Measurements from ENCODE around the gene ETS1.
"Not testable (repeated sequence)": the region's sequence is repeated elsewhere in the genome, so short reads cannot be mapped to it uniquely, and the experiment has no call there.

Gene ETS1

DNA sequence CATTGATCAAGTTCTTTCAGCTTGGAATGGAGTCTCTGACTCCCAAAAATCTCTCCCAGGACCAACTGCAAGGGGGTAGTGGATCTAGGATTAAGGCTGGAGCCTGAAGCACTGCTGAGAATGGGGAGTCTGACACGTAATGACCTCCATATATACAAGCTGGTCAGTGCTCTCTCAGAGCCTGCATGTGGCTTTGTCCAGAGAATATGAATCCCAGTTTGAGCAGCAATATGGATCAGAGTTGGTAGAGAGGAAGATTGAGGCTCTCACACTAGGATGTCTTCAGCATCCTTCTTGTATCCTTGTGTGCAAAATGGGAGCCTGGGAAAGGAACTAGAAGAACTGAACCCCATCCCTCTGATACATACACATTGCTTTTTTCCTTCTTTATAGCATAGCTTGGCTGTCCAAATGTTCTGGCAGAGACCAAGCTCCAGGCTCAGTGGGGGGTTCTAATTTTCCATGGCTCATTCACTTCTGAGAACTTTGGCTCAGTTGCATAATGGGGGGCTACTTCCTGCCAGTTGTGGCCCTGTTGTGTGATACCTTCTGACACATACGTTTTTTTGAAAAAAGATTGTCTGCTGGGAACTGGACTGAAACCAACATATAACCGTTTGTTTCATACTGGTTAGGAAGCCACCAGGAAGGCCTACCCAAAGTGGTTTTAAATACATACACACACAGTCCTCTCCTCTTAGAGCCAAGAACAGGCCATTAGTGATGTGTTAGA, 138.2 kb downstream of the ETS1 start:
- no peak overlapping the region for H3K9ac ChIP-seq (ENCODE audit: low read depth in 1 of 2, low read length in 2 of 2)
- peak overlapping the region; percentile 56 for H3K27ac ChIP-seq (ENCODE audit: low read depth, low read length)

DNA sequence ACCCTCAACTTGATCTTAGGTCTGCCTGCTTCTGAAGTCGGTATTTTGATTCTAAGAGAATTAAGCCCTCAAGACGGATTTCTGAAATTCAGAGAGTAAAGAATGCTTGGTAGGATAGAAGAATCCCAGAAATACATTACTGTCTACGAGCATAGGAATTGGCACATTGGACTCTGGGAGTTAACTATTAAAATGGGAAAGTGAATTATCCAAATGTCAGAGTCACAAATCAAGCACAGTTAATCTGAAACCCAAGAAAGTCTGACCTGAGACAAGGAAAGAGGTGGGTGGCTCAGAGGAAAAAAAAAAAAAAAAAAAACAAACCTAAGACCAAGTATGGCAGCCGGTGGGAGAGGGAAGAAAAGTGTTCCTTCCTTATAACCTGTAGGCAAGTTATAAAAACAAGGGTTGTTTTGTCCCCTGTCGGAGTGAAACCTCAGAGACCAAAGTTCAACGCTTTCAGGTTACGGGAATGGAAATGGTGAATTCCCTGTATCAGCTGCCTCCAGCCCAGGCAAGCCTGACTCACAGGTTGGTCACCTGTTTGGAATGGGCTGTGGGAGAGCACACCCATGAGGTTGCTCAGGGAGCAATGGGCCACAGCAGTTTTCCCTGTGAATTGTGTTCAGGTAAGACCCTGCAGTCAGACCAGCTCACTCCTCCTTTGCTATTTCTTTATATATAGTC, 139.0 kb downstream of the ETS1 start:
- no peaks in the 10 kb centered on the region for H3K9me3 ChIP-seq (ENCODE audit: control insufficient read depth in 1 of 2, low read length in 2 of 2)
- H3K9ac ChIP-seq (ENCODE audit: low read depth in 1 of 2, low read length in 2 of 2): no peak overlapping the region
- no peaks in the 10 kb centered on the region for H3K27me3 ChIP-seq (ENCODE audit: control insufficient read depth in 1 of 2, insufficient read depth in 2 of 2, low read length in 2 of 2)
- no peak overlapping the region for H3K4me3 ChIP-seq (ENCODE audit: low read depth in 1 of 2, low read length in 2 of 2)
- no peaks in the 10 kb centered on the region for H3K36me3 ChIP-seq (ENCODE audit: control insufficient read depth in 1 of 2, insufficient read depth in 2 of 2, low read length in 2 of 2)
- peaks cover 11 to 18% of the 10 kb centered on the region in 2 donors for H3K4me1 ChIP-seq (ENCODE audit: control insufficient read depth in 1 of 2, insufficient read depth in 2 of 2, low read length in 2 of 2)
- H3K27ac ChIP-seq (ENCODE audit: low read depth, low read length): peak overlapping the region; percentile 67

More for the DNA sequence above, 138.2 kb downstream of the ETS1 start:
- no peaks in the 10 kb centered on the region for H3K9me3 ChIP-seq (ENCODE audit: control insufficient read depth in 1 of 2, low read length in 2 of 2)
- no peaks in the 10 kb centered on the region for H3K36me3 ChIP-seq (ENCODE audit: control insufficient read depth in 1 of 2, insufficient read depth in 2 of 2, low read length in 2 of 2)
- H3K4me3 ChIP-seq (ENCODE audit: low read depth in 1 of 2, low read length in 2 of 2): no peak overlapping the region
- H3K4me1 ChIP-seq (ENCODE audit: control insufficient read depth in 1 of 2, insufficient read depth in 2 of 2, low read length in 2 of 2): peaks cover 16 to 26% of the 10 kb centered on the region in 2 donors
- no peaks in the 10 kb centered on the region for H3K27me3 ChIP-seq (ENCODE audit: control insufficient read depth in 1 of 2, insufficient read depth in 2 of 2, low read length in 2 of 2)

DNA sequence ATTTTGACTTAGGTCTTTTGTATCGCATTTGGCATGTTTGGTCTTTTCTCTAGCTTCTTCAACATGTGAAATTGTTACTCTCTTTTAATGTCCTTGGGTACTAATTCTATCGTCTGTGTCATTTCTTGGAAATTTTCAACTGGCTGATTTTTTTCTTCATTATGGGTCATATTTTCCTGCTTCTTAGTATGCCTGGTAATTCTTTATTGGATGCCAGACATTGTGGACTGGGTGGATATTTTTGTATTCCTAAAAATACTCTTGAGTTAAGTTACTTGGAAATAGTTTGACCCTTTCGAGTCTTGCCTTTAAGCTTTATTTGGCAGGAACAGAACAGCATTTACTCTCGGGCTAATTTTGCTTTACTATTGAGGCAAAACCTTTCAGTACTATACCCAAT, 140.1 kb downstream of the ETS1 start:
- H3K9ac ChIP-seq (ENCODE audit: low read depth in 1 of 2, low read length in 2 of 2): no peak overlapping the region
- no peaks in the 10 kb centered on the region for H3K27me3 ChIP-seq (ENCODE audit: control insufficient read depth in 1 of 2, insufficient read depth in 2 of 2, low read length in 2 of 2)
- H3K9me3 ChIP-seq (ENCODE audit: control insufficient read depth in 1 of 2, low read length in 2 of 2): no peaks in the 10 kb centered on the region
- no peak overlapping the region for H3K4me3 ChIP-seq (ENCODE audit: low read depth in 1 of 2, low read length in 2 of 2)
- peaks cover 4 to 12% of the 10 kb centered on the region in 2 donors for H3K4me1 ChIP-seq (ENCODE audit: control insufficient read depth in 1 of 2, insufficient read depth in 2 of 2, low read length in 2 of 2)
- no peaks in the 10 kb centered on the region for H3K36me3 ChIP-seq (ENCODE audit: control insufficient read depth in 1 of 2, insufficient read depth in 2 of 2, low read length in 2 of 2)
- H3K27ac ChIP-seq (ENCODE audit: low read depth, low read length): no peak overlapping the region

DNA sequence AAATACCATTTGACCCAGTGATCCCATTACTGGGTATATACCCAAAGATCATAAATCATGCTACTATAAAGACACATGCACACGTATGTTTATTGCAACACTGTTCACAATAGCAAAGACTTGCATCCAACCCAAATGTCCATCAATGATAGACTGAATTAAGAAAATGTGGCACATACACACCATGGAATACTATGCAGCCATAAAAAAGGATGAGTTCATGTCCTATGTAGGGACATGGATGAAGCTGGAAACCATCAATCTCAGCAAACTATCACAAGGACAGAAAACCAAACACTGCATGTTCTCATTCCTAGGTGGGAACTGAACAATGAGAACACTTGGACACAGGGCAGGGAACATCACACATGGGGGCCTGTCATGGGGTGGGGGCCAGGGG, 141.4 kb downstream of the ETS1 start:
- H3K27me3 ChIP-seq (ENCODE audit: control insufficient read depth in 1 of 2, insufficient read depth in 2 of 2, low read length in 2 of 2); H3K9me3 ChIP-seq (ENCODE audit: control insufficient read depth in 1 of 2, low read length in 2 of 2); H3K9ac ChIP-seq (ENCODE audit: low read depth in 1 of 2, low read length in 2 of 2): not testable (repeated sequence)

DNA sequence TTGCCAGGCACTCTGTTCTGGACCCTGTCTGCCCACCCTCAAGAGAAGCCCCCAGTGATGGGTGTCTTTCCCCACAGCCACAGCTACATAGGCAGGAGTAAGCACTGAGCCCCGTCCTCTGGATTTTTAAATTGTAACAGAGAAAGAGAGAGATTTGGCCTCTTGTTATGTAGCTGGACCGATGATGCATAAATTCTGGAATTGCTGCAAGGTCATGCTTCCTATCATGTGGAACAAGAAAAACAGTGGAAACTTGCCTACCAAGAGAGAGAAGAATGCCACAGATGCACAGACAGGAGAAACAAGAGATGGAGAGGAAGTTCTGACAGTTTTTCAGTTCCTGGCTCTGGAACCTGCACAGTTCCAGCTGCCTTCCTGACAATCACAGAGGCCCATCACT, 150.2 kb downstream of the ETS1 start:
- Histone ChIP-seq H3K27ac (ENCODE audit: low read depth, low read length) (no peak overlapping the region), H3K27me3 (ENCODE audit: control insufficient read depth in 1 of 2, insufficient read depth in 2 of 2, low read length in 2 of 2) (no peaks in the 10 kb centered on the region), H3K9ac (ENCODE audit: low read depth in 1 of 2, low read length in 2 of 2) (no peak overlapping the region), H3K4me1 (ENCODE audit: control insufficient read depth in 1 of 2, insufficient read depth in 2 of 2, low read length in 2 of 2) (no peaks in the 10 kb centered on the region), H3K4me3 (ENCODE audit: low read depth in 1 of 2, low read length in 2 of 2) (no peak overlapping the region), H3K9me3 (ENCODE audit: control insufficient read depth in 1 of 2, low read length in 2 of 2) (no peaks in the 10 kb centered on the region), H3K36me3 (ENCODE audit: control insufficient read depth in 1 of 2, insufficient read depth in 2 of 2, low read length in 2 of 2) (no peaks in the 10 kb centered on the region)

More for the DNA sequence above, 141.4 kb downstream of the ETS1 start:
- H3K4me1 ChIP-seq (ENCODE audit: control insufficient read depth in 1 of 2, insufficient read depth in 2 of 2, low read length in 2 of 2): peaks cover 4 to 12% of the 10 kb centered on the region in 2 donors
- not testable (repeated sequence) for H3K27ac ChIP-seq (ENCODE audit: low read depth, low read length); H3K4me3 ChIP-seq (ENCODE audit: low read depth in 1 of 2, low read length in 2 of 2); H3K36me3 ChIP-seq (ENCODE audit: control insufficient read depth in 1 of 2, insufficient read depth in 2 of 2, low read length in 2 of 2)

DNA sequence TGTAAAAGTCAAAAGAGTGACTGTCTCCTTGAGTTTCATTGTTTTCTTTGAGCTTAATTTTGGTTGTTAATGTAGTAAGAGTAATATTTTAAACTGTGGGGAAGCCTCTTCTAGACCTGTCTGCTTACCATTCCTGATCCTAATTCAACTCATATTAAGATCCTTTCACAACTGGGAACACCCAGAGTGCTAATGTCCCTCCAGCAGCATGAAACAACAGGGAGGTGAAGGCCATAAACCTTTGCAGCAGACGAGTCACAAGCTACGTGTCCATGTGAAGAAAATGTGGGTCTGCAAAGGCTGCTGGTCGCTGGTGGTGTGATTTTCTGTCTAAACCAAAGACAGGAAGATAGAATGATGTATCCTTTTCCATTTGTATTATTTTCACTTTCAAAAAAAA, 152.5 kb downstream of the ETS1 start:
- Histone ChIP-seq H3K27ac (ENCODE audit: low read depth, low read length) (no peak overlapping the region), H3K9ac (ENCODE audit: low read depth in 1 of 2, low read length in 2 of 2) (no peak overlapping the region), H3K4me3 (ENCODE audit: low read depth in 1 of 2, low read length in 2 of 2) (no peak overlapping the region), H3K27me3 (ENCODE audit: control insufficient read depth in 1 of 2, insufficient read depth in 2 of 2, low read length in 2 of 2) (no peaks in the 10 kb centered on the region), H3K9me3 (ENCODE audit: control insufficient read depth in 1 of 2, low read length in 2 of 2) (no peaks in the 10 kb centered on the region), H3K36me3 (ENCODE audit: control insufficient read depth in 1 of 2, insufficient read depth in 2 of 2, low read length in 2 of 2) (no peaks in the 10 kb centered on the region), H3K4me1 (ENCODE audit: control insufficient read depth in 1 of 2, insufficient read depth in 2 of 2, low read length in 2 of 2) (no peaks in the 10 kb centered on the region)

DNA sequence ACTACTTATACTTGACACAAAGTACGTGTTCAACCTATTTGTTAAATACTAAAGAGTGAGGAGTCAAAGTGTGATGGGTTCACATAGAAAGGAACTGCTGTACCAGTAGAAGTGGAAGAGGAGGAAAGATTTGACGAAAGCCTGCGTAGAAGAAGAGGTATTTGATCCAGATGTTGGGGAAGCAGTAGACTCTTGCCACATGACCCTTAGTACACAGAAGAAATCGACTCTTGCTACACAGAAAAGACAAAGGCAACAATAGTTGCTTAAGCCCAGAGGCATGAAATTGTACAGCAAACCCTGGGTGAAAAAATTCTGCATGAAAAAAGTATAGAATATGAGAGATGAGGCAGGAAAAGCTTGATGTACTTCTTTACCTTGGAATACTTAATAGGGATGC, 152.9 kb downstream of the ETS1 start:
- no peak overlapping the region for H3K4me3 ChIP-seq (ENCODE audit: low read depth in 1 of 2, low read length in 2 of 2)
- H3K9ac ChIP-seq (ENCODE audit: low read depth in 1 of 2, low read length in 2 of 2): no peak overlapping the region
- no peaks in the 10 kb centered on the region for H3K27me3 ChIP-seq (ENCODE audit: control insufficient read depth in 1 of 2, insufficient read depth in 2 of 2, low read length in 2 of 2)
- H3K4me1 ChIP-seq (ENCODE audit: control insufficient read depth in 1 of 2, insufficient read depth in 2 of 2, low read length in 2 of 2): no peaks in the 10 kb centered on the region
- no peaks in the 10 kb centered on the region for H3K36me3 ChIP-seq (ENCODE audit: control insufficient read depth in 1 of 2, insufficient read depth in 2 of 2, low read length in 2 of 2)
- no peaks in the 10 kb centered on the region for H3K9me3 ChIP-seq (ENCODE audit: control insufficient read depth in 1 of 2, low read length in 2 of 2)
- no peak overlapping the region for H3K27ac ChIP-seq (ENCODE audit: low read depth, low read length)

DNA sequence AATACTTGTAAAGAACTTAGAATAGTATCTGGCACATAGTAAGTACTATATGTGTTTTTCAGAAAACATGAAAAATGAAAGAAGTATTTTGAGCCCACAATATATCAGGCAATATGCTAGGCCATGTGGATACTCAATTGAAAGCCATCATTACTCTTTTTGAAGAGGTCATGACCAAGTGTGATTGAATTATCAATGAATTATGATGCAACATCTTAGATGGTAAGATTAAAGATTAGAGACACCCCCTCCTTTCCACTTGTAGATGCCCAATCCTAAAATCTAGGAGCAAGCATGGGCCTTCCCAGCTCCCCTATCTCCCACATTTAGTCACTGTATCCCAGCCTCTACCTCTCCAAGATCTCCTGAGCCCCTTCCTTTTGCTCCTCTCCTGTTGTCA, 154.4 kb downstream of the ETS1 start:
- Histone ChIP-seq H3K27ac (ENCODE audit: low read depth, low read length) (no peak overlapping the region), H3K4me3 (ENCODE audit: low read depth in 1 of 2, low read length in 2 of 2) (no peak overlapping the region), H3K4me1 (ENCODE audit: control insufficient read depth in 1 of 2, insufficient read depth in 2 of 2, low read length in 2 of 2) (no peaks in the 10 kb centered on the region)

DNA sequence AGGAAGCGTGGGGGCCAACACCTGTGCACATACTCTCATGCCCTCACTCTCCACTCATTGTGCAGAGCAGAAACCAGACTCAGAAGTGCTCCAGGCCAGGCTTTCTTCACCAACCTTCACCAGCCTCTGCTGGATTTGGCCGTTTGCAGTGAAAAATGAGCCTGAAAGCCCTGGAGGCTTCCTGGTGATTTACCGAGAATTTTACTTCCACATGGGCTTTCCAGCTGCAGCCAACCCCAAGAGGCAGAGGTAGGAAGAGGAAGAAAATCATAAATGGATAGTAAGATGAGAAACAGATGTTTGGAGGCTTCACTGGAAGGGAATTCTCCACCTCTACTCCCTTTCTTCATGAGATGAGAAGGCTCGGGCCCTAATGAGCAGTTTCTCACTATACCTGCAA, 155.4 kb downstream of the ETS1 start:
- H3K36me3 ChIP-seq (ENCODE audit: control insufficient read depth in 1 of 2, insufficient read depth in 2 of 2, low read length in 2 of 2): no peaks in the 10 kb centered on the region
- H3K27ac ChIP-seq (ENCODE audit: low read depth, low read length): no peak overlapping the region
- H3K4me1 ChIP-seq (ENCODE audit: control insufficient read depth in 1 of 2, insufficient read depth in 2 of 2, low read length in 2 of 2): no peaks in the 10 kb centered on the region
- H3K9ac ChIP-seq (ENCODE audit: low read depth in 1 of 2, low read length in 2 of 2): no peak overlapping the region
- H3K27me3 ChIP-seq (ENCODE audit: control insufficient read depth in 1 of 2, insufficient read depth in 2 of 2, low read length in 2 of 2): no peaks in the 10 kb centered on the region
- no peak overlapping the region for H3K4me3 ChIP-seq (ENCODE audit: low read depth in 1 of 2, low read length in 2 of 2)
- H3K9me3 ChIP-seq (ENCODE audit: control insufficient read depth in 1 of 2, low read length in 2 of 2): no peaks in the 10 kb centered on the region

More for the DNA sequence above, 154.4 kb downstream of the ETS1 start:
- H3K9ac ChIP-seq (ENCODE audit: low read depth in 1 of 2, low read length in 2 of 2): no peak overlapping the region
- no peaks in the 10 kb centered on the region for H3K9me3 ChIP-seq (ENCODE audit: control insufficient read depth in 1 of 2, low read length in 2 of 2)
- no peaks in the 10 kb centered on the region for H3K36me3 ChIP-seq (ENCODE audit: control insufficient read depth in 1 of 2, insufficient read depth in 2 of 2, low read length in 2 of 2)
- H3K27me3 ChIP-seq (ENCODE audit: control insufficient read depth in 1 of 2, insufficient read depth in 2 of 2, low read length in 2 of 2): no peaks in the 10 kb centered on the region

DNA sequence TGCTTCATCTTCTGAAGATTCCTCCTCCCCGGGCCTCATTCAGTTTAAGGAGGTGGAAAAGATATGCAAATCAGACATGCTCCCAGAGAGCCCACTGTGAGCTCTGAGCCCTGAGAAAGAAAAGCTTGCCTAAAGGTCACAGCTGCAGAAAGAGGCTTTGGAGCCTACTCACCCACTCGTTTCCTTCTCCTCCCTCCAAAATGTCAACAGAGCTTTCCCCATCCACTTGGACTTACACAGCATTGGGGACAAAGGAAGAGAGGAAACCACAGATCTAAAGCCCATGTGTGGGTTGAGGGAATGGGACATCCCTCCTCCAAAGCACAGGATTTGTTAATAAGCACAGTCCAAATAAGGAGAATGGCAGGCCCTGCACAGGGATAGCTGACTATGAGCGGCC, 158.4 kb downstream of the ETS1 start:
- Histone ChIP-seq H3K36me3 (ENCODE audit: control insufficient read depth in 1 of 2, insufficient read depth in 2 of 2, low read length in 2 of 2) (no peaks in the 10 kb centered on the region), H3K4me1 (ENCODE audit: control insufficient read depth in 1 of 2, insufficient read depth in 2 of 2, low read length in 2 of 2) (peaks cover 16 to 18% of the 10 kb centered on the region in 2 donors), H3K27ac (ENCODE audit: low read depth, low read length) (no peak overlapping the region), H3K4me3 (ENCODE audit: low read depth in 1 of 2, low read length in 2 of 2) (no peak overlapping the region), H3K27me3 (ENCODE audit: control insufficient read depth in 1 of 2, insufficient read depth in 2 of 2, low read length in 2 of 2) (no peaks in the 10 kb centered on the region), H3K9ac (ENCODE audit: low read depth in 1 of 2, low read length in 2 of 2) (no peak overlapping the region), H3K9me3 (ENCODE audit: control insufficient read depth in 1 of 2, low read length in 2 of 2) (no peaks in the 10 kb centered on the region)
